Esophagus muscularis mucosa (tissue), 3 donors: ENCODE results near the gene ANKRD39.
A peak's percentile ranks its signal among the peaks of the same experiment; 100 is the strongest.

Source experiments
- CTCF ChIP-seq, 3 experiments: fragments of 200-600 bp in 2 of 3; fragments of 450-650 bp in 1 of 3; sonication (generic) in 2 of 3; IDR thresholded peaks; one replicate each; pipeline ENCODE4 v1.5.1; 2017 to 2019; ENCODE audit warnings: antibody characterized with exemption in 3 of 3, mild to moderate bottlenecking in 2 of 3, moderate library complexity in 1 of 3
- POLR2A ChIP-seq: fragments of 450-650 bp; IDR thresholded peaks from one replicate; pipeline ENCODE4 v1.6.1; 2017; ENCODE audit warnings: antibody characterized with exemption, moderate library complexity, mild to moderate bottlenecking, low read depth
- POLR2AphosphoS5 ChIP-seq, 2 donors: sonication (generic); formaldehyde crosslinking; IDR thresholded peaks; one replicate each; pipeline ENCODE4 v1.6.1; 2017; ENCODE audit warnings: antibody characterized with exemption in 2 of 2

DNA sequence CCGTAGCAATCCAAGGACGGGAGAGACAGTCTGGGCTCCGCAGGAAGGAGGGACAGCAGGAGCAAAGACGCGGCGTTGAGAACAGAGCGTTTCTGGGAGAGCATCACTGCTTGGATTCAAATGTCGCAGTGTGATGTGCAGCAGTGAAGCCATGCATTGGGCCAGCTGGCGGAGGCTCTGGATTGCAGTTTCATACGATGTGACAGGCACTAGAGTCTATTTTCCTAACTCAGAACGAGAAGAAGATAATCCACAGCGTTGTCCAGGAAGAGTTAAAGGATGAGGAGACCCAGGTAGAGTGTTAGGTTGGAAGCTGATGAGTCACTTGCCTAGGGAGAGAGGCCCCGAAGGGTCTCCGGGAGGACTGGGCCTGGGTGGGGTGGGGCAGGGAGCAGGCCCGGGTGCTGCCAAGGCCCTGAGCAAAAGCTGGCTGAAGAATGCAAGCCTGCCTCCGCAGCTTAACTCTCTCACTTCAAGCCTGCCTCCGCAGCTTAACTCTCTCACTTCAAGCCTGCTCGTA lies 29.7 kb upstream of the ANKRD39 start:
- TF ChIP-seq POLR2AphosphoS5 (IDR thresholded peaks at IDR 0.05) (peak; percentile 62 to 81), CTCF (IDR thresholded peaks at IDR 0.05) (no peak), POLR2A (no peak)
